ENCODE data around the gene CASP7. TPM values are rescaled to one million over a fixed set of nuclear protein-coding genes. Genes with fewer than 3 reads are reported as not detected.
"Not testable (repeated sequence)": the region's sequence is repeated elsewhere in the genome, so short reads cannot be mapped to it uniquely, and the experiment has no call there.

Gene CASP7
- total and polyA plus RNA-seq, 12 donors = 5.6 to 22.3 (median 7.8) TPM

DNA sequence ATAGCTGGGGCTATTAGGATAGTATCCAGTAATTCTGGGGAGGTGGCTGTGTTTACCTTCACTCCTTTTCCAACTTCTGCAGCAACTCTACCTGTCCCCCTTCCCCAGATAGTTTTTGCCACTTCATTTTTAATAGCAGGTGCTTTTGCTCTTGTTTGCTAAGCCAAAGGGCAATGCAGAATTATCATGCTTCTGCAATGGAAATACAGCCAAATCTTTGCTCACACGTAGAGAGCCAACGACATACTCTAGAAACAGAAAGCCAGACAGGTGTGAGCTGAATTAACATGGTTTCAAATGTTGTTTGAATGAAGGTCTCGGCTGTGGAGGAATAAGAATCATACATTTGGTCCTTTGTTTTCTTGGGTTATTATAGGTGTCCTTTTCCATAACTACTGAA lies 86.2 kb downstream of the CASP7 start:
- DNase-seq = no peak
- Histone ChIP-seq H3K9me3 (peaks cover 0 to 16% (median 5%) of the 10 kb centered on the region in 11 donors), H3K4me3 (no peak overlapping the region), H3K36me3 (no peaks in the 10 kb centered on the region), H3K27ac (no peak overlapping the region), H3K27me3 (peaks cover 0 to 21% (median 0%) of the 10 kb centered on the region in 7 donors), H3K4me1 (peaks cover 0 to 5% (median 0%) of the 10 kb centered on the region in 9 donors)
- no peak for ATAC-seq
- no peak for TF ChIP-seq CTCF (IDR thresholded peaks at IDR 0.05)
- intact Hi-C loops (cut with DNase I) = no loop called here
- 56 to 62% methylated on average over 3 of the region's 3 CpGs for WGBS, 2 donors

GRCh38 chr10:113767222-113767621 lies 87.5 kb downstream of the CASP7 start:
- ATAC-seq = no peak
- Histone ChIP-seq H3K27me3 (peaks cover 0 to 21% (median 5%) of the 10 kb centered on the region in 7 donors), H3K36me3 (no peaks in the 10 kb centered on the region), H3K9me3 (peaks cover 0 to 16% (median 5%) of the 10 kb centered on the region in 11 donors), H3K27ac (no peak overlapping the region), H3K4me1 (peaks cover 0 to 5% (median 0%) of the 10 kb centered on the region in 9 donors), H3K4me3 (no peak overlapping the region)
- WGBS, 2 donors = 69 to 75% methylated on average over 2 of the region's 2 CpGs
- TF ChIP-seq CTCF (IDR thresholded peaks at IDR 0.05) = no peak
- DNase-seq = no peak
- intact Hi-C loops (cut with DNase I) = no loop called here

DNA sequence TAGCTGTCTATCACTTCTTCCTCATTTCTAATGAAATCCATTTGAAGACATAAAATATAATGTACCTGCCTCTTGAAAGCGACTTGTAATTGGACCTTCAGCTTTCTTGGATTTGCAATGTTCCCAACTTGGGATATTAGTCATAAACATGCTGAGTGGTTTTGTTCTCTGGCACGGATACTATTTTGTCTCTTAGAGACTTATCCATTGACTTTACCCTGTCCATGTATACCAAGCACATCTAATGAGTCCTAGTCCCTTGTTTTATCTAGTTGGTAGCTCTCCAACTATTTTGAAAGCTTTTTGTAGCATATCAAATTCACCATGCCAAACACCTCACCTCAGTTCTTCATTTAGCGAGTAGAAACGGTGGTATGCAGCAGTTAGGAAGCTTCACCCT lies 90.6 kb downstream of the CASP7 start:
- H3K36me3 ChIP-seq = no peaks in the 10 kb centered on the region
- DNase-seq (no peak), ATAC-seq (peak in 5 of 8 donors; percentile 28 to 83 (median 64))
- 45 to 51% methylated on average over 4 of the region's 4 CpGs for WGBS, 2 donors
- H3K27ac ChIP-seq = no peak overlapping the region
- peaks cover 0 to 29% (median 10%) of the 10 kb centered on the region in 7 donors for H3K27me3 ChIP-seq
- no peak for TF ChIP-seq CTCF (IDR thresholded peaks at IDR 0.05)
- peaks cover 0 to 5% (median 0%) of the 10 kb centered on the region in 9 donors for H3K4me1 ChIP-seq
- intact Hi-C loops (cut with DNase I) = no loop called here
- H3K4me3 ChIP-seq = no peak overlapping the region
- H3K9me3 ChIP-seq = no peaks in the 10 kb centered on the region

DNA sequence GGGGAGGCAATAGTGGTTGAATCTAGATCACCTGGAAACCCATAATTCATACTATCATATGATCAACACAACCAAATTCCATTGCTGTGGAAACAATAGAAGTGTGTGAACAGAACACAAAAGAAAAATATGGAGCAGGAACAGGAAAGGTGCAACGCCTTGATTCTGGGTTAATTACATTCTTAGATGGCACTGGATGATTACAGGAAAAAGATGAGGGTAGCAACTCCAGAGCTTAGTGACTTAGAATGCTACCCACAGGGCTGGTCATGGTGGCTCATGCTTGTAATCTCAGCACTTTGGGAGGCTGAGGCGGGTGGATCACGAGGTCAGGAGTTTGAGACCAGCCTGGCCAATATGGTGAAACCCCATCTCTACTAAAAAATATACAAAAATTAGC lies 91.4 kb downstream of the CASP7 start:
- intact Hi-C loops (cut with DNase I); H3K27ac ChIP-seq; H3K4me1 ChIP-seq; H3K4me3 ChIP-seq; DNase-seq; ATAC-seq; H3K9me3 ChIP-seq; H3K36me3 ChIP-seq: not testable (repeated sequence)
- WGBS, 2 donors = 69 to 89% methylated on average over 3 of the region's 3 CpGs
- H3K27me3 ChIP-seq = peaks cover 0 to 34% (median 10%) of the 10 kb centered on the region in 7 donors

DNA sequence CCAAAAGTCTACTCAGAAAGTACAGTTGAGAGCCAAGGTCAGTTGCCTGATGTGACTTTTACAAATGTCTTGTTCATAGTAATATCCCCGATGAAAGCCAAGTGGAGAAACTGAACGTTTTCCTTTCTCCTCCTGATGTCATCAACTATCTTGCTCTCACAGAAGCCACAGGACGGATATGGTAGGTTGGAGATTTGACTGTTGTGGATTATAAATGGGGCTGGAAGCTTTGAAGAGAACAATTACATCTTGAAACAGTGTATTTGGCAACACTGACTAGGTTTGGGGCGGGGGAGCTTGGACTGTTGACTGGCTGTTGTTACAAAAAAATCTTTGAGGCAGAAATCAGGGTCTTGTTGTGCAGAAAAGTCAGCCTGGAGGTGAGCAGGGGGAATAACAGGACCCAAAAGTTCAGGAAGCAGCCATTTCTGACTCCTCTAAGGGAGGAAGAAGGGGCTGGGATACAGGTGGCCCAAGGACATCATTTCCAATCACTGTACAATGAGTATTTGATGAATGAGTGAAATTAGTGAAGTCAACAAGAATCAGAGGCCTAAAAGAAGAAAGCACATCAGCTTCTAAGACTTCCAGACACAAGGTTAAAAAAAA lies 96.1 kb downstream of the CASP7 start:
- 61 to 71% methylated on average over 4 of the region's 4 CpGs for WGBS, 2 donors
- DNase-seq = no peak
- H3K9me3 ChIP-seq = no peaks in the 10 kb centered on the region
- H3K27ac ChIP-seq = no peak overlapping the region
- ATAC-seq = no peak
- H3K4me1 ChIP-seq = no peaks in the 10 kb centered on the region
- H3K36me3 ChIP-seq = no peaks in the 10 kb centered on the region
- H3K4me3 ChIP-seq = no peak overlapping the region
- TF ChIP-seq CTCF (IDR thresholded peaks at IDR 0.05) = no peak
- intact Hi-C loops (cut with DNase I) = no loop called here
- peaks cover 0 to 55% (median 7%) of the 10 kb centered on the region in 7 donors for H3K27me3 ChIP-seq

Data from heart right ventricle (tissue), 16 donors.